Smooth muscle cell (in vitro differentiated cells): ENCODE data around the gene AEBP2. TPM values are rescaled to one million over a fixed set of nuclear protein-coding genes. Genes with fewer than 3 reads are reported as not detected.

Source experiments
- DNase-seq: peaks from one replicate; lab custom pipeline; 2025; ENCODE audit not compliant: unreplicated experiment; lab: John Stamatoyannopoulos, UW
- H2AFZ ChIP-seq: fragments of 200-600 bp; sonication (generic); 2 replicates; pipeline ENCODE4 v1.6.0; 2016; ENCODE audit warnings: antibody characterized with exemption, low read depth, mild to moderate bottlenecking
- H3F3A ChIP-seq: fragments of 200-600 bp; sonication (generic); 2 replicates; pipeline ENCODE4 v1.6.0; 2017; ENCODE audit warnings: antibody characterized with exemption, low read depth
- H3K27ac ChIP-seq: fragments of 200-600 bp; sonication (generic); 2 replicates; pipeline ENCODE4 v1.5.1; 2016; ENCODE audit warnings: low read depth, mild to moderate bottlenecking
- H3K27me3 ChIP-seq: fragments of 200-600 bp; sonication (generic); 2 replicates; pipeline ENCODE4 v1.6.1; 2016; ENCODE audit warnings: low read depth, mild to moderate bottlenecking
- H3K36me3 ChIP-seq: fragments of 200-600 bp; sonication (generic); 2 replicates; pipeline ENCODE4 v1.5.1; 2016; ENCODE audit warnings: low read depth
- H3K4me1 ChIP-seq: fragments of 200-600 bp; sonication (generic); 2 replicates; pipeline ENCODE4 v1.5.1; 2016; ENCODE audit warnings: low read depth
- H3K4me2 ChIP-seq: fragments of 200-600 bp; sonication (generic); 2 replicates; pipeline ENCODE4 v1.6.0; 2016; ENCODE audit warnings: mild to moderate bottlenecking
- H3K4me3 ChIP-seq: fragments of 200-600 bp; sonication (generic); 2 replicates; pipeline ENCODE4 v1.5.1; 2016; ENCODE audit warnings: mild to moderate bottlenecking
- H3K79me2 ChIP-seq: fragments of 200-600 bp; sonication (generic); 2 replicates; pipeline ENCODE4 v1.6.0; 2016; ENCODE audit warnings: low read depth, mild to moderate bottlenecking
- H3K9ac ChIP-seq: fragments of 200-600 bp; sonication (generic); 2 replicates; pipeline ENCODE4 v1.6.0; 2016; ENCODE audit warnings: low read depth
- H3K9me3 ChIP-seq: fragments of 200-600 bp; sonication (generic); replicated peaks from 2 replicates; pipeline ENCODE4 v1.5.1; 2016; ENCODE audit warnings: low read depth
- H4K20me1 ChIP-seq: fragments of 200-600 bp; sonication (generic); 2 replicates; pipeline ENCODE4 v1.6.0; 2016; ENCODE audit warnings: low read depth
- WGBS: methylation state at CpG from one replicate; pipeline ENCODE4 v1.1.7; 2016; ENCODE audit warnings: low lambda C conversion rate; 5-methylcytosine and 5-hydroxymethylcytosine counted together
- polyA plus RNA-seq: library from polyadenylated mRNA; unstranded; fragments of >200 nt; fragmentation: Nextera tagmentation; extraction: Ambion mirVana; gene quantifications from 2 replicates; pipeline ENCODE4 v1.2.1, GENCODE V29; 2016
- total RNA-seq: library from RNA; depleted of rRNA; stranded (reverse); fragments of >200 nt; gene quantifications from 2 replicates; pipeline ENCODE4 v1.2.3, GENCODE V29; 2014
- TF ChIP-seq, protein P1 (sequence below): fragments of 200-600 bp; sonication (generic); IDR thresholded peaks from 2 replicates; pipeline ENCODE4 v1.5.1; 2017; ENCODE audit warnings: borderline replicate concordance, mild to moderate bottlenecking, antibody characterized with exemption; ENCODE audit not compliant: insufficient read depth, poor library complexity, severe bottlenecking

AEBP2 gene
- total and polyA plus RNA-seq, 2 experiments from 2014 or later, result 7.6 to 24.5 TPM

DNA sequence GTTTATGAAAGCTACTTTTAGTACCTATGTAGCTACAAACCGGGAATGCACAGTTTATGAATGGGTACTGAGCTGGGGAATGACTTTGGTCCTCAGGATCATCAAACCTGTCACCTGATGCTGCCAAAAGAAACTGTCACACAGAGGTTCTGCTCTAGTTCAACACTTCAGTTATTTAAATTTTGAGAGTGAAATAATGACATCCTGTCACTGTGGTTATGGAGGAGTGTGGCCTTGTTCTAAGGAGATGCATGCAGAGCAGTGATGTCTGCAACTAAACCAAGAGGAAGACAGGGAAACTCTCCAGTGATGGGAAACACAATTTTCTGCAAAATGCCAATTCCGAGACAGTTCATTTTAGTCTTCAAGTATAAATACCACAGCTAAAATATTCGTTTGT, 4.8 kb upstream of the AEBP2 start:
- H2AFZ ChIP-seq, result no peak overlapping the region
- peaks cover 10% of the 10 kb centered on the region for H3K4me1 ChIP-seq
- H3K36me3 ChIP-seq, result no peaks in the 10 kb centered on the region
- H3K9ac ChIP-seq, result no peak overlapping the region
- no peaks in the 10 kb centered on the region for H3K27me3 ChIP-seq
- H3F3A ChIP-seq, result no peaks in the 10 kb centered on the region
- 89% methylated on average over 3 of the region's 3 CpGs for WGBS
- no peak overlapping the region for H3K27ac ChIP-seq
- H3K4me3 ChIP-seq, result no peak overlapping the region
- no peaks in the 10 kb centered on the region for H3K9me3 ChIP-seq
- no peaks in the 10 kb centered on the region for H4K20me1 ChIP-seq
- no peak for DNase-seq
- TF ChIP-seq, protein P1, sequence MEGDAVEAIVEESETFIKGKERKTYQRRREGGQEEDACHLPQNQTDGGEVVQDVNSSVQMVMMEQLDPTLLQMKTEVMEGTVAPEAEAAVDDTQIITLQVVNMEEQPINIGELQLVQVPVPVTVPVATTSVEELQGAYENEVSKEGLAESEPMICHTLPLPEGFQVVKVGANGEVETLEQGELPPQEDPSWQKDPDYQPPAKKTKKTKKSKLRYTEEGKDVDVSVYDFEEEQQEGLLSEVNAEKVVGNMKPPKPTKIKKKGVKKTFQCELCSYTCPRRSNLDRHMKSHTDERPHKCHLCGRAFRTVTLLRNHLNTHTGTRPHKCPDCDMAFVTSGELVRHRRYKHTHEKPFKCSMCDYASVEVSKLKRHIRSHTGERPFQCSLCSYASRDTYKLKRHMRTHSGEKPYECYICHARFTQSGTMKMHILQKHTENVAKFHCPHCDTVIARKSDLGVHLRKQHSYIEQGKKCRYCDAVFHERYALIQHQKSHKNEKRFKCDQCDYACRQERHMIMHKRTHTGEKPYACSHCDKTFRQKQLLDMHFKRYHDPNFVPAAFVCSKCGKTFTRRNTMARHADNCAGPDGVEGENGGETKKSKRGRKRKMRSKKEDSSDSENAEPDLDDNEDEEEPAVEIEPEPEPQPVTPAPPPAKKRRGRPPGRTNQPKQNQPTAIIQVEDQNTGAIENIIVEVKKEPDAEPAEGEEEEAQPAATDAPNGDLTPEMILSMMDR, result no peak
- no peaks in the 10 kb centered on the region for H3K79me2 ChIP-seq
- H3K4me2 ChIP-seq, result no peak overlapping the region

DNA sequence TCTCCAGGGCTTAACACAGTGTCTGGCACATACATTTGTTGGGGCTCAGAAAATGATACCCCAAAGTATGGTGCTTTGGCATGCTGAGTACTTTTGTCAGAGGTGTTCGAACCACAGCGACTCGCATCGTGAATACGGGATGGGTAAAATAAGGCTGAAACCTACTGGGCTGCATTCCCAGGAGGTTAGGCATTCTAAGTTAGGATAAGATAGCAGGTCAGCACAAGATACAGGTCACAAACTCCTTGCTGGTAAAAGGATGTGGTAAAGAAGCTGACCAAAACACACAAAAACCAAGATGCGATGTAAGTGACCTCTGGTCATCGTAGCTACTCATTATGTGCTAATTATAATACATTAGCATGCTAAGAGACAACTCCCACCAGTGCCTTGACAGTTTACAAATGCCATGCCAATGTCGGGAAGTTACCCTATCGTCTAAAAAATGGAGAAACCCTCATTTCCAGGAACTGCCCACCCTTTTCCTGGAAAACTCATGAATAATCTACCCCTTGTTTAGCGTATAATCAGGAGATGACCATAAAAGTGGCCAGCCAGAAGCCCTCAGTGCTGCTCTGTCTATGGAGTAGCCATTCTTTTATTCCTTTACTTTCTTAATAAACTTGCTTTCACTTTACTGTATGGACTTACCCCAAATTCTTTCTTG, 3.3 kb upstream of the AEBP2 start:
- Histone ChIP-seq H3K4me3 (no peak overlapping the region), H3K27me3 (no peaks in the 10 kb centered on the region), H3K36me3 (no peaks in the 10 kb centered on the region), H3K79me2 (peaks cover 13% of the 10 kb centered on the region), H2AFZ (no peak overlapping the region), H3K9ac (no peak overlapping the region), H3F3A (peaks cover 5% of the 10 kb centered on the region), H3K4me2 (no peak overlapping the region), H3K4me1 (peaks cover 10% of the 10 kb centered on the region), H4K20me1 (peaks cover 7% of the 10 kb centered on the region), H3K27ac (no peak overlapping the region), H3K9me3 (no peaks in the 10 kb centered on the region)
- WGBS, result 78% methylated on average over 10 of the region's 10 CpGs
- TF ChIP-seq, protein P1, result no peak
- no peak for DNase-seq

DNA sequence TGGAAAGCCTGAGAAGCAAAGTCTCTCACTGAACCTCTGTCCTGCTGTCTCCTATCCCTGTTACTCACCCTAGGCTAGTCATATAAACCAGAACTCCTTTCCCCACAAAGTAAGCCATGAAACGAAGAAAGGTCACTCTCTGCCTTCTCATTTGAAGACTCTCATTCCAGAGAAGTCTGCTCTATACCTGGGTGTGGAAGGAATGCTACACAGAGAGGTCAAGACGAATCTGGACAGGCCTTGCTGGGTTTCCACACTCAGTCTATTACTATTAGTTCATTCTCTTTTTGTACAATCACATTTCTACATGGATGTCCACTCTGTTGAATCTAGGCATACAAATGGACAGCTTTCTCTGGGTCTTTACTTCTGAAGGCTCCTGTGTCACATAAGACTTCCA, 2.4 kb upstream of the AEBP2 start:
- H3K9ac ChIP-seq, result no peak overlapping the region
- no peak overlapping the region for H2AFZ ChIP-seq

More for the DNA sequence above, 2.4 kb upstream of the AEBP2 start:
- DNase-seq, result no peak
- H3K4me3 ChIP-seq, result no peak overlapping the region
- TF ChIP-seq, protein P1, result no peak
- no peak overlapping the region for H3K27ac ChIP-seq
- peaks cover 6% of the 10 kb centered on the region for H3F3A ChIP-seq
- H3K79me2 ChIP-seq, result peaks cover 23% of the 10 kb centered on the region
- H4K20me1 ChIP-seq, result peaks cover 17% of the 10 kb centered on the region
- no peaks in the 10 kb centered on the region for H3K27me3 ChIP-seq
- H3K4me2 ChIP-seq, result no peak overlapping the region
- WGBS, result 30% methylated on average over 2 of the region's 2 CpGs
- H3K36me3 ChIP-seq, result no peaks in the 10 kb centered on the region
- peaks cover 12% of the 10 kb centered on the region for H3K4me1 ChIP-seq
- H3K9me3 ChIP-seq, result no peaks in the 10 kb centered on the region
